ENCODE measurements around the gene HACD2. TPM values are rescaled to one million over a fixed set of nuclear protein-coding genes. Genes with fewer than 3 reads are reported as not detected.
A peak's percentile ranks its signal among the peaks of the same experiment; 100 is the strongest.

The HACD2 gene
- polyA plus RNA-seq, 5 donors: 30.8 to 44.7 (median 35.5) TPM

DNA sequence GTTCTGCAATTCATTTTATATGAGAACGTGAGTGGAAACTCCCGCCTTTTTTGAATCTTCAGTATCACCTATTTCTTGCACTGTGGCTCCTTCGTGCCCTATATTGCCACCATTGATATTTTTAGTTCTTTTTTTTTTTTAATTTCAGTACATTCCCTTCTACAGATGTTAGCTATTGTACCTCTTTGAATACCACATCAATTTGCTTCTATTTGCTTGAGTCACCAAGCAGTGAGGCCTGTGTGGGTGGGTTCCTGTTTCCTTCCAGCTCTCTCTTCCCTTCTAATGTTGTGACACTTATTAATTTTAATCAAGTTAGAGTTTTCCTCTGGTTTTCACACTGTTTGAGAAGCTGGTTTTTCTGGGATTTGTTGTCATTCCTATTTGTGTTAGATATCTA lies 8.7 kb downstream of the HACD2 start:
- DNase-seq: no peak

GRCh38 chr3:123571973-123572365 lies 12.9 kb downstream of the HACD2 start:
- DNase-seq: no peak

DNA sequence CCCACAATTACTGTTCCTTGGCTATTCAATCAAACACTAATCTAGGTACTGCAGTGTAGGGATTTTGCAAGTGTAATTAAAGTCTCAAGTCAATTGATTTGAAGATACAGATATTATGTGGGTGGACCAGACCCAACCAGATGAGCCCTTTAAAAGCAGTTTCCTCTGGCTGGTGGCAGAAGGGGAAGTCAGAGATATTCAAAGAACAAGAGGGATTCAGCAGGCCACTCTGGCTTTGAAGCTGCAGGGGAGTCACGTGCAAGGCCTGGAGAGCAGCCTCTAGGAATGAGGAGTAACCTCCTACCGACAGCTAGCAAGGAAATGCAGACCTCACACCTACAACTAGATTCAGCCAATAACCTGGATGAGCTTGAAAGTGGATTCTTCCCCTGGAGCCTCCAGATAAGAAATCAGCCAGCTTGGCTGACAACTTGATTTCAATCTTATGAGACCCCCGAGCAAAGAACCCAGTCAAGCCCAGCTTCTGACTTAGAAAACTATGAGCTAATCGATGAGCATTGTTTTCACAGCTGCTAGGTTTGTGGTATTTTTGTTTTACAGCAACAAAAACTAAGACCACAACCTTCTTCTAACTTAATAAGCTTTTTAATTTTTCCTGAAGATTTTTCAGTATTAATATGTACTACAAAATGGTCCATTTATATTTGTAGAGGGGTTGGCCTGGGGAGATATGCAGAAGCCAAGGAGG lies 13.4 kb downstream of the HACD2 start:
- no peak for DNase-seq

DNA sequence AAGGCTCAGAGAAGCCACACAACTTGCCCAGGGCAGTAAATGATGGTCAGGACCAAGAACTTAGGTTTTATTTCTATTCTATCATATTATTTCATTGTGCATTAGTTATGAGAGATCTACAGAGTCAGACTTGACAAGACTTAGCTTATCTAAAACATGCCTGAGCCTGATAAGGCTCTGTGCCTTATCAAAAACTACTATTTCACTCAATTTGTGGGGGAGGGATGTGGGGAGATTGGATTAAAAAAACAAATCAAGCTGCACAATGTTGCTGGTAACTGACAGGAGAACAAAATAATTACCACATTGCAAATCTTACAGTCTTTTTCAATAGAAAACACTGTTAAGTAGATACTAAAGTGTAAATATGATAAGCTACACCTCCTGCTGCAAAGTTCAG lies 16.0 kb downstream of the HACD2 start:
- DNase-seq: no peak

DNA sequence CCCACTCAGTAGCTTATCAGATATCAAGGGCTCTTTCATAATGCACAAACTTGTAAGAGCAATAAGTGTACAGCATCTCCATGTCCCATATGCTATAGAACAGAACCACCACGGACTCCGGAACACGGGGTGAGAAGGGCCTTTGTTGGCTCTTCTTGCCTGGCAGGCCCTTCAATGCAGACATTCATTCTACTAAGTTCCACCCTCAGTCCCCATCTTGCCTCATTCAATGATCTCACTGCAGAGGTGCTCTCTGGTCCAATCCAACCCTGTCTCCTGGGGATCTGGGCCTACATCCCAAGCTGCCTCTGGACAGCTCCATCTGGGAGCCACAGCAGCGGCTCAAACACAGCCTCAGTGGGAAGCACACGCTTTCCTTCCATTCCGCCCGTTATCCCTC lies 16.8 kb downstream of the HACD2 start:
- no peak for DNase-seq

GRCh38 chr3:123564056-123564455 lies 20.8 kb downstream of the HACD2 start:
- DNase-seq: no peak

- DNase-seq: no peak
Observed at GRCh38 chr3:123562547-123562946, 22.3 kb downstream of the HACD2 start.

DNA sequence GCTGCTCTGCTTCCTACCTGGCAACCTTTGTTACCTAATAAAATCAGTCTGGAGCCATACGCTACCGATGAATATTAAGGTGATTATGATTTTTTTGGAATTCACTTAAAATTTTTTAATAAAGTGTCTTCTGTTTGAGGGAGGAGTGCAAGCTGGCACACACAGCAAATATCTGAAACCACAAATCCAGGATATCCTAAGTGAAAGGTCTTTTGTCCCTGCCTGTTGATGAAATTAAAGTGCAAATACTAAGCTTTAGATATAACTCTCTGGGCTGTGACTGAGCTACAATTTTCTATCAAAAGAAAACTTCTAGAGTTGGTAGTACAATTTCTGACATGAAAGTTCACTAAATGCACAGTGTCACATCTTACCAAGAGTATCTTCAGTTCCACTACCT lies 23.7 kb downstream of the HACD2 start:
- no peak for DNase-seq

DNA sequence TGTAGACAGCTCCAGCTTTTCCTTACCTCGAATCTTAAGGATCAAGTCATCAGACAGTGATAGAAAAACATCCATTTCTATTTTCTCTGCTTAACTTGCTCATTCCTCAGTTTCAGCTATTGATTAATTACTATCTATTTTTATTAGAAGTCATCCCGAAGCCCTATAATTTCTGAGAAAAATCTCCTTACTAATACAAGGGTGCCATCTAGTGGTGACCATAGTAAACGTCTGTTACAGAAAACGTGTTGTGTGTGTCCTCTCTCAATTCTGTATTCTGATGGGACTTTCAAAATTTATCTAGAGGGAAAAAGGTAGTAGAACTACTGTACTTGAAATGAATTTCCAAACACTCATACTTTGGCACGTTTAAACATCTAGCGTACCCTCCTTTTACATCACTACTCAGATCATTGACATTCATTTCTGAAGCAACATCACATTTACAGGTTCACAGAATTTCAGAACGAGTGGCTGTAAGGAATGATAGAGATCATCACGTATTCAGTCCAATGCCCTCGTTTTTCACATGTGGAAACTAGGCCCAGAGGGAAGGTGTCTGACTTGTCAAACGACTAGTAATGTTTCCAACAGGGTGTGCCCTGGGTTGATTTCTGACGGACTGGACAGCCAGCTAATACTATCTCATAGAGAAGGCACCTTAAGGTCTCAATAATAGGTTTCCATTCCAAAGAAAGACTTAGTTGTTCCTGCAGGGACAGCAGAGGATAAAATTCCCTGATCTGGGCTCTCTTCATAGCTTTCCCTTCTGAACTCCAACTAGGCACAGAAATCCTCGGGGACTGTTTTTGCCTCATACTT lies 25.6 kb downstream of the HACD2 start:
- DNase-seq: peak; percentile 21 to 48

DNA sequence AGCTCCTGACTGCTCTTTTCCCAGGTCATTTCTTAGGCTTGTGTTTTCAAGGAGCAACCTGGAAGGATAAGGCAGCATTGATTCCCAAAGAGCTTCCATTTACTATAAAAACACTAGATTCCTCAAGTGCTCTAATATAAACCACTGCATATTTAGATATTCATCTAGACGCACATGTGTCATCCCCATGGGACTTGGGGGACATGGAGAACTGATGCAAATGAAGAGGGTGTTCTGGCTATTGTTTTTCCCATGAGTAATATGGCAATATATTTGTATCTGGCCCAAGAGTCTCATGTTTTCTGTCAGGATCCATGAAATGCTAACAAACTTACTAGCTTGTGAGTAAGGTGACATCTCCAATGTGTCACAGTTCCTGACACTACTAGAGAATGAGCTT lies 31.3 kb downstream of the HACD2 start:
- no peak for DNase-seq

DNA sequence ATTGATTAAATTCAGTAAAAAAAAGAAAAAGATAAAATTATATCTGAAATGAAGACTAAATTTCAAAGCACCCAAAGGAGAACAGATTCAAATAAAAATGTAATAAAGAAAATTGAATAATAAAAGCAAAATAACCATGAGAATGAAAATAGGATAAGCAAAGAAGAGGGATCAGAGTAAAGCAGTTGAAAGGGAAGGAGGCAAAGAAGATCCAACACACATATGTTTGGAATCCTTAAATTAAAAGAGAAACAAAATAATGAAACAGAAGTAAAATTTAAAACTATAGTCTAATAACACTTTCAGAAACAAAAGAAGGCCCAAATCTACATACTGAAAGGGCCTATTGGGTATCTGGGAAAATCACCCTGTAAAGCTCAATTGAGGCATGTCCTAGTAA lies 32.1 kb downstream of the HACD2 start:
- DNase-seq: no peak

DNA sequence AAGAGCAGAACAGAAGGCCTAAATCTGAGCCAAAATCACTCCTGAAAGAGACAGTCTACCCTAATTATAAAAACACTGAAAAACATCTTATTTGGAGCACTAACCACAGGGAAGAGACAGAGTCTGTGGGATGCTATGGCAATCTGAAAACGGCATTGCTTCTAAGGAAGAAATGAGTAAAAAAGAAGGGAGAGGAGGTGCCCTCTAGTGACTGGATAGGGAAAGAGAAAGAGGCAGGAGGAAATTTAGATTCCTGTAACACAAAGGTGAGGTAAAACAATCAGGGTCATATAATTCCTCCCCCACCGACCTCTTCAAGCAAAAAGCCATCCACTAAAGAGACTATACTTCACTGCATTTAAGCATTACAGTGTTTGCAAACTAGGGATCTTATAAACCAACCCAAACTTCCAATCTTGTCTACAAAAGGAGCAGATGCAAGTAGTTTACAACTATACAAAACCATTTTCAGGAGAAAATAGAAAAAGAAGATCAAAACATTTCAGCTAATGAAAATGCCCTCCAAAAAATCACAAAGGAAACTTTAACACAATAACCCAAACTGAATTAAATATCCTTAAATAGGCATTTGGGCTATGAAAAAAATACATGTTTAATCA lies 32.6 kb downstream of the HACD2 start:
- DNase-seq: no peak

- DNase-seq: peak; percentile 27 to 55
Observed at GRCh38 chr3:123547881-123548519, 36.9 kb downstream of the HACD2 start.

GRCh38 chr3:123546133-123546755 lies 38.6 kb downstream of the HACD2 start:
- no peak for DNase-seq

- no peak for DNase-seq
Observed at GRCh38 chr3:123543950-123544349, 40.9 kb downstream of the HACD2 start.

DNA sequence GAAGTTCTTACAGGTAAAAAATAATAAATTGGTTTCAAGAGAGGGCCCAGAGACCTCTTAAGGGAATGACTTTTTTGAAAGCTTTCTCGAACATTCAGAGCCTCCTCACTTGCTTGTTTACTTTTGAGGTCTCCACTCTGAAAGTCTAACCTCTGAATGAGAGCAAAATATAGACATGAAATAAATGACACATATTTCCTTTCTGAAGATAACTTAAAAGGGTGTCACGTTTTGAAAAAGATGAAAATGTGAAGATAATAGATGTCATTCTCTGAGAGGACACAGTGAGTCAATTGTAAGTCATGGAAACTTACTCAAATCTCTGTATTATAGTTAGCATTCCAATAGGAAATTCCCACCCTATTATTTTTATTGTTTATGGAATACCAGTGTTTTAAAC lies 44.6 kb downstream of the HACD2 start:
- no peak for DNase-seq

- no peak for DNase-seq
Observed at GRCh38 chr3:123536153-123536895, 48.5 kb downstream of the HACD2 start.

DNA sequence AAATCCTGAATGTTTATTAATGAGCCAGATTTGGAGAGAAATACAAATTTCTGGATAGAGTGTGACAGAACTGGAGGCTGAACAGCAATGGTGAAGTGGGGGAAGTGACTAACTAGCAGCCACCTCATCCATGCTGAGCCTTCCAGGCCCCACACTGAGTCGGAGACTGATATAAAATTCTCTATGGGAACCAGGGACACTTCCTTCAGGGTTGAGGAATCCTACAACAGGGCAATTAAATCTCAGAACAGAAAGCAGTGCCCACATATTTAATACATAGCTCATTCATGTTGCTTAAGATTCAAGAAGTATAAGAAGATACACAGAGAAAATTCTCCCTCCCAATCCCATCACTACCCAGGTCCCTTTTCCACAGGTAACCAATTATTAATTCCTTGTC lies 49.3 kb downstream of the HACD2 start:
- no peak for DNase-seq

DNA sequence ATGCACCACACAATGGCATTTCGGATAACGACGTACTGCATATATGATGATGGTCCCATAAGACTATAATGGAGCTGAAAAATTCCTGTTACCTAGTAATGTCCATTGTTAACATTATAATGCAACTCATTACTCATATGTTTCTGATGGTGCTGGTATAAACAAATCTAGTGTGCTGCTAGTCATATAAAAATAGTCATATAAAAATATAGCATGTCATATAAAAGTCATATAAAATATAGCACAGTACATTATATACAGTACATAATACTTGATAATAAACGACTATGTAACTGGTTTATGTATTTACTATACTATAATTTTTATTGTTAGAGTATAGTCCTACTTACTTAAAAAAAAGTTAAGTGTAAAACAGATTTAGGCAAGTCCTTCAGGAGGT lies 50.6 kb downstream of the HACD2 start:
- no peak for DNase-seq

GRCh38 chr3:123533554-123534159 lies 51.2 kb downstream of the HACD2 start:
- DNase-seq: no peak

GRCh38 chr3:123528130-123528529 lies 56.7 kb downstream of the HACD2 start:
- DNase-seq: no peak

All from right lung (tissue), 5 donors.